Brain microvascular endothelial cell (primary cell): ENCODE measurements around the gene FMN2.

Experiments
- DNase-seq: peaks from one replicate; pipeline ENCODE4 v3.0.0-alpha.2; 2020
- H3K27ac ChIP-seq: fragments of 250-450 bp; sonication (Bioruptor Pico); 2 replicates; pipeline ENCODE4 v1.5.1; 2020; ENCODE audit warnings: mild to moderate bottlenecking, moderate library complexity
- H3K27me3 ChIP-seq: fragments of 250-450 bp; sonication (Bioruptor Pico); replicated peaks from 2 replicates; pipeline ENCODE4 v1.5.1; 2020; ENCODE audit warnings: mild to moderate bottlenecking
- H3K36me3 ChIP-seq: fragments of 250-450 bp; sonication (Bioruptor Pico); replicated peaks from 2 replicates; pipeline ENCODE4 v1.5.1; 2020; ENCODE audit warnings: mild to moderate bottlenecking
- H3K4me3 ChIP-seq: 2 replicates; pipeline ENCODE4 v1.5.1; 2011; ENCODE audit warnings: low read depth, mild to moderate bottlenecking, control low read depth, low read length, moderate library complexity
- CTCF ChIP-seq: IDR thresholded peaks from 2 replicates; pipeline ENCODE4 v1.5.1; 2011; ENCODE audit warnings: low read depth, mild to moderate bottlenecking, moderate library complexity, low read length, control low read depth, inconsistent platforms; ENCODE audit errors: missing control alignments
- in situ Hi-C: cut with HindIII; loops from 2 replicates; pipeline ENCODE4 v1.10.0; 2017; ENCODE audit warnings: low sequenced_read_pairs, low pct_ligation_motif_present

The FMN2 gene

GRCh38 chr1:240338837-240339236, 247.2 kb downstream of the FMN2 start:
- H3K4me3 ChIP-seq: no peak overlapping the region
- no peak for TF ChIP-seq CTCF
- no peaks in the 10 kb centered on the region for H3K27me3 ChIP-seq
- no peak overlapping the region for H3K27ac ChIP-seq
- no peaks in the 10 kb centered on the region for H3K36me3 ChIP-seq
- no peak for DNase-seq
- in situ Hi-C loops: no loop called here

- H3K27ac ChIP-seq: no peak overlapping the region
- H3K36me3 ChIP-seq: no peaks in the 10 kb centered on the region
- TF ChIP-seq CTCF: no peak
- no peak overlapping the region for H3K4me3 ChIP-seq
- in situ Hi-C loops: no loop called here
- DNase-seq: no peak
- no peaks in the 10 kb centered on the region for H3K27me3 ChIP-seq
These were observed 249.9 kb downstream of the FMN2 start for GRCh38 chr1:240341365-240342250.

- Histone ChIP-seq H3K27ac (no peak overlapping the region), H3K4me3 (no peak overlapping the region), H3K27me3 (no peaks in the 10 kb centered on the region), H3K36me3 (no peaks in the 10 kb centered on the region)
- in situ Hi-C loops: no loop called here
- DNase-seq: no peak
- TF ChIP-seq CTCF: no peak
These were observed 250.6 kb downstream of the FMN2 start for GRCh38 chr1:240342251-240342625.

- in situ Hi-C loops: no loop called here
- Histone ChIP-seq H3K4me3 (no peak overlapping the region), H3K27ac (no peak overlapping the region), H3K27me3 (no peaks in the 10 kb centered on the region), H3K36me3 (no peaks in the 10 kb centered on the region)
- TF ChIP-seq CTCF: no peak
- no peak for DNase-seq
These were observed 251.4 kb downstream of the FMN2 start for GRCh38 chr1:240343045-240343444.

- Histone ChIP-seq H3K4me3 (no peak overlapping the region), H3K27ac (no peak overlapping the region), H3K36me3 (no peaks in the 10 kb centered on the region), H3K27me3 (no peaks in the 10 kb centered on the region)
- DNase-seq: no peak
- in situ Hi-C loops: no loop called here
- no peak for TF ChIP-seq CTCF
These were observed 252.3 kb downstream of the FMN2 start for GRCh38 chr1:240343966-240344365.

- no peaks in the 10 kb centered on the region for H3K36me3 ChIP-seq
- in situ Hi-C loops: no loop called here
- H3K27ac ChIP-seq: no peak overlapping the region
- no peak overlapping the region for H3K4me3 ChIP-seq
- no peak for TF ChIP-seq CTCF
- H3K27me3 ChIP-seq: no peaks in the 10 kb centered on the region
- no peak for DNase-seq
These were observed 253.2 kb downstream of the FMN2 start for GRCh38 chr1:240344918-240345317.
